RWPE1 (cell line): ENCODE measurements around the gene SEMA5B.

Source experiments
- CTCF ChIA-PET: fragments of 350-600 bp; sonication (Branson Sonifier 250); formaldehyde crosslinking; extraction: SDS; loops from one replicate; lab custom pipeline; 2021; lab: Yijun Ruan, JAX
- POLR2A ChIA-PET: fragments of 400-600 bp; formaldehyde crosslinking; extraction: SDS; loops from one replicate; lab custom pipeline; 2020; ENCODE audit warnings: antibody characterized with exemption; ENCODE audit not compliant: low non-redundant PET; lab: Yijun Ruan, JAX
- DNase-seq: peaks from one replicate; pipeline ENCODE4 v3.0.0; 2012; ENCODE audit warnings: low spot score
- H3K27ac ChIP-seq: fragments of 450-650 bp; 2 replicates; pipeline ENCODE4 v1.5.1; 2017
- TF ChIP-seq, protein P1 (sequence below): fragments of 450-650 bp; conservative IDR thresholded peaks from 2 replicates; pipeline ENCODE4 v1.5.1; 2017; ENCODE audit warnings: low read depth, mild to moderate bottlenecking

SEMA5B gene

DNA sequence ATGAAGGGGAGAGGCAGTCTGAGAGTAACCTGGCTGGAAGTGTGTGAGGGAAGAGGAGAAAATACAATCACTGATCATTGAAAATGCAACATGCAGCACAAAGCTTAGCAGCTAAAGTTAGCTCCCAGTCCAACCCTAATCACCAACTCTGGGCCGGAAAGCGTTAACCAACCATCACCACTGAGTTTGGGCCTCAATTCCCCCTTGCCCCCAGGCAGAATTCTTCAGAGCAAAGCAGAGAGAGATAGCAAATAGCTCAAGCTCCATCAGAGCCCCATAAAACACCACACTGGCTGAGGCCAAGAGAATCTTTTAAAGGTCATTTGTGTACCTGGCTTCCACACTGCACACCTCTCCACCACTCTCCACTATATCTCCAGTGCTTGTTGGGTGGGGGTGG, 23.1 kb upstream of the SEMA5B start:
- TF ChIP-seq, protein P1, sequence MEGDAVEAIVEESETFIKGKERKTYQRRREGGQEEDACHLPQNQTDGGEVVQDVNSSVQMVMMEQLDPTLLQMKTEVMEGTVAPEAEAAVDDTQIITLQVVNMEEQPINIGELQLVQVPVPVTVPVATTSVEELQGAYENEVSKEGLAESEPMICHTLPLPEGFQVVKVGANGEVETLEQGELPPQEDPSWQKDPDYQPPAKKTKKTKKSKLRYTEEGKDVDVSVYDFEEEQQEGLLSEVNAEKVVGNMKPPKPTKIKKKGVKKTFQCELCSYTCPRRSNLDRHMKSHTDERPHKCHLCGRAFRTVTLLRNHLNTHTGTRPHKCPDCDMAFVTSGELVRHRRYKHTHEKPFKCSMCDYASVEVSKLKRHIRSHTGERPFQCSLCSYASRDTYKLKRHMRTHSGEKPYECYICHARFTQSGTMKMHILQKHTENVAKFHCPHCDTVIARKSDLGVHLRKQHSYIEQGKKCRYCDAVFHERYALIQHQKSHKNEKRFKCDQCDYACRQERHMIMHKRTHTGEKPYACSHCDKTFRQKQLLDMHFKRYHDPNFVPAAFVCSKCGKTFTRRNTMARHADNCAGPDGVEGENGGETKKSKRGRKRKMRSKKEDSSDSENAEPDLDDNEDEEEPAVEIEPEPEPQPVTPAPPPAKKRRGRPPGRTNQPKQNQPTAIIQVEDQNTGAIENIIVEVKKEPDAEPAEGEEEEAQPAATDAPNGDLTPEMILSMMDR, result no peak
- no peak for DNase-seq
- H3K27ac ChIP-seq, result no peak overlapping the region
- POLR2A ChIA-PET, result no interaction called here
- CTCF ChIA-PET, result no interaction called here

DNA sequence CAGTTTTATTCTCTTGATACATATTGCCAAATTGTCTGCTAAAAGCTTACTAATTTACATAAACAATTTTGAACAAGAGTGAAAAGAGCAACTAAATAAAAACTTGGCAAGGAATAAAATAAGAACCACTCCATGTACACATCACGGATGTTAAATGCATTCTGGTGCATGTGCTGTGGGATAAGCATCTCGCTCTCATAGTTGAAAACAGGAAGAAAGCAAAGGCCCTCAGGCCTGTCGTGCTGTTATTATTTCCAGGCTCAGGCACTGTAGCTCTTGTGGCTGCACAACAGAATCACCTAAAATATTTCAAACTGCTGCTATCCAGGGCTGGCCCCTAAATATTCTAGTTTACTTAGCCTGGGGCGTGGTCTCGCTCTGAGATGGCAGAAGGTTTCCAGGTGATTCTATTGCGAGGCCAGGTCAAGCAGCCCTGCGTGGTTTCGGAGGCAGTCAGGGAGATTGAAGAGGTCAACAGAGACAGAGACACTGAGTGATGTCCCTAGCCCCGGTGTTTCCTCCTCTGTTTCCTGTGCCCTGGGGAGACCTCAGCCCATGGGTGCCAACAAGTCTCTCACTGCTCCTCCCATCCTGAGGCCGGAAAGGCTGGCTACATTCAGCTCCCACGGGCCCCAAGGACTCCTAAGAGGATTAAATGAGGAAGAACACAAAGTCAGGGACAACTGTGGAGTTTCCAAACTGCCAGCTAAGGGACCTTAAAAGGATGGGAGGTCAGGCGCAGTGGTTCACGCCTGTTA, 21.1 kb upstream of the SEMA5B start:
- TF ChIP-seq, protein P1, result no peak
- no peak overlapping the region for H3K27ac ChIP-seq
- CTCF ChIA-PET, result interaction anchor here (0.6 kb wide), 1 partner anchor 621 kb away, joined by 3 read pairs; no protein-coding TSS in a partner anchor
- DNase-seq, result no peak
- POLR2A ChIA-PET, result no interaction called here

DNA sequence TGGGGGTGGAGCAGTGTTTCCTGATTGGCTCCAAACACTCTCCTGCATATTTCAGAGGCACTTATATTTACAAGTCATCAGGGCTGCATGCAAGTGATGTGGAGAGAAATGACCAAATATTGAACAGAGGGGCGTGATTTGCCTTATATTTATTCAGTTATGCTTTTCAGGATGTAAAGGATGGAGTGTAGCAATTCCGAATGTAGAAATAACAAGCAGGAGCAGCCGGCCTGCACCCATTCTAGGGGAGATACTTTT, 19.4 kb upstream of the SEMA5B start:
- ChIA-PET POLR2A (no interaction called here), CTCF (no interaction called here)
- no peak overlapping the region for H3K27ac ChIP-seq
- no peak for DNase-seq
- TF ChIP-seq, protein P1, result no peak

DNA sequence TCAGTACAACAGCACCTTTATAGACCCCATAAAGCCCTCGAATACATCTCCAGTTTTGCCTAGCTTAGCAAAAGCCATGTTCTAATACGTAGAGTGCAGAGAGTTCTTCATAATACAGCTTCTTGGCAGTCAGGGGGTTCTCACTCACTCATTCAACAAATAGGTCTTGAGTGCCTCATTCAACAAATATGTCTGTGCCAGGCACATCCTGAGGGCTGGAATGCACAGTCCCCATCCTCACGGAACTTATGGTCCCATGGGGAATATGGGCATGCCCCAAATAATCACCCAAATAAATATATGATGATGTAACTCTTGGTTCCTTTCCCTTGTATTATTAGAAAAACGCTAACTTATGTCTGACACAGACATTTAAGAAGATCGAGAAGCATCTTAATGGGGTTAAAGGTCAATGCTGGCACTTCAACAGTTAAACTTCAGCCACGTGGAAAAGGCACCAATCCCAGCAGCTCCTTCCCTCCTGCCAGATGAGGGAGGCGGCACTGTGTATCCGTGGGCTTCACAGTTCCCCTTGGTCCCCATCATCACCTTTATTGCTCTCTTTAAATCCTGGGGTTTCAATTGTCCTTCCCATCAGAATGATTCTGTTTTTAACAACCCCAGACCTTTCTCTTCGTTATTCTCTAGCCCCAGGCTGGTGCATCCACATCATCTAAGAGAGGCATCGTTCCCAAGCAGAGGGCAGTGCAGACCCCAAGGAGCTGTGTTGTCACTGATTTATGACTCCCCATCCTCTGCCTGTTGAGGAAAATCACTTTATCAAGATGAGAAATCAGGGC, 18.9 kb upstream of the SEMA5B start:
- no peak overlapping the region for H3K27ac ChIP-seq
- no peak for DNase-seq
- ChIA-PET CTCF (no interaction called here), POLR2A (no interaction called here)
- TF ChIP-seq, protein P1, result no peak

DNA sequence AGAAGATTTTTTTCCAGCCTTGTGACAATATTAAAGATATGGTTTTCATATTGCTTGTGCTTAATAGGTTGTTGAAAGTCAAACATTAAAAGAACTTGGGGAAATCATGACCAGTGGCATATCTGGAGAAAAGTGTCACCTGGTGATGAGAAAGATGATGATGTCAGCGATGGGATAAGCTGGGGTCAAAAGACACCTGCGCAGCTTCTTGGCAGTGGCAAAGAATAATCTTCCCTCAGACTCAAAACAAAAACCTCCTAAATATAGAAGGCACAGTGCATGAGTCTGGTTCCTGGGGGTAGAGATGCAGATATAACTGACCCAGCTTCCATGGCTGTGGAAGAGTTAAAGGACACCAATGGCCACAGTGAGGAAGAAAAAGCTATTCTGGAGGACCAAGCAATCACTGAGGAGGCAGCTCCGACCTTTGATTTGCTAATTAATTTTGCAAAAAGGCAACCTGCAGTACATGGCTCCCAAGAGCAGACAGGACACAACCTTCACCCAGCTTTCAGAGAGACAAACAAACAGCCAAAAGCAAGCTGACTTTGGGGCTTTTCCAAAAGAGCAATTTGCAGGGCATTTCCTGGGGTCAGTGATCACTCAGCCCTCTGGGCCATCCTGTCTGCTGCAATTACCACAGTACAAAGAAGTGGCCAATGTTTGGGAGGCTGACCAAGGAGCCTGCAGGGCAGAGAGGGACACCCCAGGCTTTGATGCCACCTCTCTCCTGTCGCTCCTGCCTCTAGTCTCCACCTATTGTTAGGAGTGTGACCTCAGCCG, 17.6 kb upstream of the SEMA5B start:
- ChIA-PET CTCF (no interaction called here), POLR2A (no interaction called here)
- H3K27ac ChIP-seq, result no peak overlapping the region
- TF ChIP-seq, protein P1, result no peak
- no peak for DNase-seq

DNA sequence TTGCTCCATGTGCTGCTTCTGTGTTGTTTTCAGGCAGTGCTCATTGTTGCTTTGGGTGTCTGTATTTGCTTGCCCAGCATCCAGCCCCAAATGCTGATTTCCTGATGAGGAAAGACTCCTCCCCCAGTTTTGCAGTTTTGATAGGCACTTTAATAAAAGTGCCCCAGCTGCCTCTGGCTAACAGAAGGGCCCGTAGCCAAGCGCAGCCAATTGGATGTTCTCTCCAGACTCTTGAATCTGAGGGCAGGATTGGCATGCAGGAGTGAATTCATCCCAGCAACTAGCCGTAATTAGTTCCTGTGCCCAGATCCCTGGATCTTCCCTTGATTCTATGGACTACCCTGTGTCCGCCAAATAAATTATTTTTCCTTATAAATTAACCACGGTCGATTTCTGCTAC, 14.8 kb upstream of the SEMA5B start:
- TF ChIP-seq, protein P1, result no peak
- DNase-seq, result no peak
- CTCF ChIA-PET, result interaction anchor here (0.8 kb wide), 1 partner anchor 129 kb away, joined by 4 read pairs; no protein-coding TSS in a partner anchor
- H3K27ac ChIP-seq, result no peak overlapping the region
- POLR2A ChIA-PET, result no interaction called here
